ENCODE measurements around the gene ATG4A. TPM values are rescaled to one million over a fixed set of nuclear protein-coding genes. Genes with fewer than 3 reads are reported as not detected.
A peak's percentile ranks its signal among the peaks of the same experiment; 100 is the strongest.

Gene ATG4A
- total and polyA plus RNA-seq, 8 donors: 8.9 to 14.6 (median 10.1) TPM

DNA sequence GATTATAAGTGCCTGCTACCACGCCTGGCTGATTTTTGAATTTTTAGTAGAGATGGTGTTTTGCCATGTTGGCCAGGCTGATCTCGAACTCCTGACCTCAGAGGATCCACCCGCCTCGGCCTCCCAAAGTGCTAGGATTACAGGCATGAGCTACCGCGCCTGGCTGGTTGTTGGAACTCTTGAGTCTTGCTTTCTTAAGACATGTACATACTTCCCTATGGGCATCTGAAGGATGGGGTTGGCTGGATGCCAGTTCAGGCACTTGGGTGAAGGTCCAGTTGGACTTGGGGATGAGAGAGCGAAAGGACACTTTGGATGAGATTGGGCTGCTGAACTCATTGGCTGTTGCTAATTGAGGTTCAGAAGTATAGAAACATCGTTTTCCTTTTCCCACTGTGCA lies 40.5 kb downstream of the ATG4A start:
- Histone ChIP-seq H3K4me1 (no peaks in the 10 kb centered on the region), H3K9me3 (no peaks in the 10 kb centered on the region), H3K27me3 (no peaks in the 10 kb centered on the region), H3K4me3 (no peak overlapping the region), H3K27ac (no peak overlapping the region), H3K36me3 (no peaks in the 10 kb centered on the region)
- intact Hi-C loops (cut with DNase I): no loop called here
- no peak for ATAC-seq
- TF ChIP-seq, protein P1, sequence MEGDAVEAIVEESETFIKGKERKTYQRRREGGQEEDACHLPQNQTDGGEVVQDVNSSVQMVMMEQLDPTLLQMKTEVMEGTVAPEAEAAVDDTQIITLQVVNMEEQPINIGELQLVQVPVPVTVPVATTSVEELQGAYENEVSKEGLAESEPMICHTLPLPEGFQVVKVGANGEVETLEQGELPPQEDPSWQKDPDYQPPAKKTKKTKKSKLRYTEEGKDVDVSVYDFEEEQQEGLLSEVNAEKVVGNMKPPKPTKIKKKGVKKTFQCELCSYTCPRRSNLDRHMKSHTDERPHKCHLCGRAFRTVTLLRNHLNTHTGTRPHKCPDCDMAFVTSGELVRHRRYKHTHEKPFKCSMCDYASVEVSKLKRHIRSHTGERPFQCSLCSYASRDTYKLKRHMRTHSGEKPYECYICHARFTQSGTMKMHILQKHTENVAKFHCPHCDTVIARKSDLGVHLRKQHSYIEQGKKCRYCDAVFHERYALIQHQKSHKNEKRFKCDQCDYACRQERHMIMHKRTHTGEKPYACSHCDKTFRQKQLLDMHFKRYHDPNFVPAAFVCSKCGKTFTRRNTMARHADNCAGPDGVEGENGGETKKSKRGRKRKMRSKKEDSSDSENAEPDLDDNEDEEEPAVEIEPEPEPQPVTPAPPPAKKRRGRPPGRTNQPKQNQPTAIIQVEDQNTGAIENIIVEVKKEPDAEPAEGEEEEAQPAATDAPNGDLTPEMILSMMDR (IDR thresholded peaks at IDR 0.05): no peak
- 83 to 94% methylated on average over 8 of the region's 8 CpGs for WGBS, 2 donors
- no peak for FAIRE-seq
- peak in 1 of 6 donors; percentile 23 for DNase-seq

DNA sequence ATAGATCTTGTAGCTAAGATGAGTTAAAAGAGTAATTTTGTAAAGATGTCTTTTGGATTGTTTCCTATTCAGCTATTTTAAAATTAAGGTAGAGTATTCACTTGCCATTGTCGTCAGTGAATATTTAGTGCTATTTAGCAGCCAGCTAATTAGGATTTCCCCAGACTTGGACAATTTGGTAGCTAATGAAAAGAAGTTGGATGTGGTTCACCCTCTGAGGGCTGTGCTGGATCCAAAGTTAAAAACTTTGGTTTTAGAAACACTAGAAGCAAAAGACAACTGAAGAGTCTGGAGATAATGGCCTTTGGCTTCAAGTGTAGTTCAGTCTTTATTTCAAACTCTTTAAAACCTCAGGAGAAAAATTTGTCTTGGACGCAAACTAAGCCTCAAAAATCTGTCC lies 41.3 kb downstream of the ATG4A start:
- ATAC-seq (no peak), FAIRE-seq (no peak), DNase-seq (no peak)
- Histone ChIP-seq H3K36me3 (no peaks in the 10 kb centered on the region), H3K27me3 (no peaks in the 10 kb centered on the region), H3K4me3 (no peak overlapping the region), H3K4me1 (no peaks in the 10 kb centered on the region), H3K9me3 (no peaks in the 10 kb centered on the region), H3K27ac (no peak overlapping the region)
- intact Hi-C loops (cut with DNase I): no loop called here
- 65 to 87% methylated on average over 2 of the region's 2 CpGs for WGBS, 2 donors
- TF ChIP-seq, protein P1 (IDR thresholded peaks at IDR 0.05): no peak

DNA sequence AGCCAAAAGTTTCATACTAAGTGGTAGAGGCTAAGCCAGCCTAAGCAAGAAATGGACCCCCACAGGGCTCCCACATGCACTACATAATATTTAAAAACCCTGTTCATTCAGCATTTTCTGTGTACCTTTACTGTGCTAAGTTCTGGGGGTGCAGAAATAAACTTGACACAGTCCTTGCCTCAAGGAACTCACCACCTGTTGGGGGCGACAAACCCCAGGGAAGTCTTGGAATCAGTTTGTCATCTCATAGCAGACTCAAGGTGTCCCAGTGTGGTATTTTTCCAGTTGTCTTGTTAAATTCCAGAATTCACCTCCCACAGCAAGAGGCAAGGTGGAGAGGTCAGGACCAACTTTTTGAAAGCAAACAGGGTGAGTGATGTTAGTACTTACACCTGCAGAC lies 43.1 kb downstream of the ATG4A start:
- intact Hi-C loops (cut with DNase I): no loop called here
- H3K27me3 ChIP-seq: no peaks in the 10 kb centered on the region
- no peak overlapping the region for H3K4me3 ChIP-seq
- H3K9me3 ChIP-seq: no peaks in the 10 kb centered on the region
- no peaks in the 10 kb centered on the region for H3K36me3 ChIP-seq
- no peak for ATAC-seq
- no peak for DNase-seq
- 36 to 86% methylated on average over 1 of the region's 1 CpG for WGBS, 2 donors
- TF ChIP-seq, protein P1 (IDR thresholded peaks at IDR 0.05): no peak
- no peak overlapping the region for H3K27ac ChIP-seq
- FAIRE-seq: no peak
- H3K4me1 ChIP-seq: no peaks in the 10 kb centered on the region

DNA sequence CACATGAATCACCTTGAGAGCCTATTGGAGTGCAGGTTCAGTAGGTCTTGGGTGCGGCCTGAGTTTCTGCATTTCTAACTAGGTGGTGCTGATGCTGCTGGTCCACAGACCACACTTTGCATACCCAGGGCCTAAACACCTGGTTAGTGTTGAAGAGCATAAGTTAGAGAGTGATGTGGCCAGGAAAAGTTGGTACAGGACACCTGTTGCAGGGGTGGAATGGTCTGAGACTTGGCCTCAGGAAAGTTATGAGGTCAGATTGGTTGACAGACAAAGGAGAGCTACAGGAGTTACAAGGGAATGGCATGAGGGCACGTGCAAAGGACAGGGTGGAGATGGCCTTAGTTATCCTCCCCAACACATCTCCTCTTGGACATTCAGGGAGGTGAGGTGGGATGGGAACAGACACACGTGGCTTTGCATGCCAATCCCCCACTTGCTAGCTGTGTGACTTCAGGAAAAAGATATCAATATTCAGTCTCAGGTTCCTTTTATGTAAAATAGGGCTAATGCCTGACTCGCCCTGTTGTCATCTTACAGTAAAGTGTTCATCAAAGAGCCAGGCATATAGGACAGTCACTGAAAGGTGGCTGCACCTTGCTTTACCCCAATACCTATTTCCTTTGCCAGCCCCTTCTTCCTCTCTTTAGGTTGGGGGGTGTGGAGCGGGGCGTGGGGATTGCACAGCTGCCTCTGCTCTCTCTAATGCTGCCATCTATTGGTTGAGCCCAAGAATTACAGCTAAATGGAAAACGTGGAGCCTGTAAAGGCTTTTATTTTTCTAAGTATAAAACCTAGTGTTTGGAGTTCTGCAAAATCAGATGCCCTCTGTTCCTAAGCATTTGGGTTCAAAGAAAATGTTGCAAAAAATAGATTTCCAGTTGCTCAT lies 47.5 kb downstream of the ATG4A start:
- Histone ChIP-seq H3K27ac (no peak overlapping the region), H3K4me3 (no peak overlapping the region), H3K9me3 (no peaks in the 10 kb centered on the region), H3K36me3 (no peaks in the 10 kb centered on the region), H3K27me3 (no peaks in the 10 kb centered on the region), H3K4me1 (no peaks in the 10 kb centered on the region)
- 60 to 79% methylated on average over 7 of the region's 7 CpGs for WGBS, 2 donors
- FAIRE-seq (no peak), DNase-seq (no peak), ATAC-seq (no peak)
- intact Hi-C loops (cut with DNase I): no loop called here
- TF ChIP-seq, protein P1 (IDR thresholded peaks at IDR 0.05): no peak

DNA sequence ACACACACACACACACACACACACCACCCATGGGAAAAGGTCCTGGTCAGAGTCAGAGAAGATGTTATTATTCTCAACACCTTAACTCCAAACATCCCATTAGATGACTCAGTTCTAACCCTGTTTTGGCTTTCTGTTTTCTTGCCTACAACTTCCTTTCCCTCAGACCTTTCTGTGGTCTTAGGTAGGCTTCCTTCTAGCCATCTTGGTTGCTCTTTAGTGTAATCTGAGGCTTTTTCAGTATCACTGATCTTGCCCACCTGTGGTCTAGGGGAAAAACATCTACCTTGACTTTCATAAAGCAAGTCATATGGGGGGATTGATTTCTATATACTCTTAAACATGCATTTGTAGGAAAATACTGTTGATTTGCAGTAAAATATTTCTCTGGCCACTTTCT lies 56.9 kb downstream of the ATG4A start:
- intact Hi-C loops (cut with DNase I): no loop called here

More for the DNA sequence above, 56.9 kb downstream of the ATG4A start:
- no peaks in the 10 kb centered on the region for H3K9me3 ChIP-seq
- H3K36me3 ChIP-seq: peaks cover 0 to 5% (median 0%) of the 10 kb centered on the region in 3 donors
- TF ChIP-seq, protein P1 (IDR thresholded peaks at IDR 0.05): no peak
- no peaks in the 10 kb centered on the region for H3K4me1 ChIP-seq
- no peak overlapping the region for H3K27ac ChIP-seq
- no peaks in the 10 kb centered on the region for H3K27me3 ChIP-seq
- ATAC-seq (no peak), DNase-seq (no peak), FAIRE-seq (no peak)
- H3K4me3 ChIP-seq: no peak overlapping the region
